GM21390 (cell line): ENCODE measurements around the gene SLTM.
"Not testable (repeated sequence)": the region's sequence is repeated elsewhere in the genome, so short reads cannot be mapped to it uniquely, and the experiment has no call there.

Experiments
- ATAC-seq: cut with Tn5 transposase; IDR thresholded peaks from one replicate; pipeline ENCODE4 v1.9.1; 2021; ENCODE audit not compliant: unreplicated experiment

Gene SLTM

DNA sequence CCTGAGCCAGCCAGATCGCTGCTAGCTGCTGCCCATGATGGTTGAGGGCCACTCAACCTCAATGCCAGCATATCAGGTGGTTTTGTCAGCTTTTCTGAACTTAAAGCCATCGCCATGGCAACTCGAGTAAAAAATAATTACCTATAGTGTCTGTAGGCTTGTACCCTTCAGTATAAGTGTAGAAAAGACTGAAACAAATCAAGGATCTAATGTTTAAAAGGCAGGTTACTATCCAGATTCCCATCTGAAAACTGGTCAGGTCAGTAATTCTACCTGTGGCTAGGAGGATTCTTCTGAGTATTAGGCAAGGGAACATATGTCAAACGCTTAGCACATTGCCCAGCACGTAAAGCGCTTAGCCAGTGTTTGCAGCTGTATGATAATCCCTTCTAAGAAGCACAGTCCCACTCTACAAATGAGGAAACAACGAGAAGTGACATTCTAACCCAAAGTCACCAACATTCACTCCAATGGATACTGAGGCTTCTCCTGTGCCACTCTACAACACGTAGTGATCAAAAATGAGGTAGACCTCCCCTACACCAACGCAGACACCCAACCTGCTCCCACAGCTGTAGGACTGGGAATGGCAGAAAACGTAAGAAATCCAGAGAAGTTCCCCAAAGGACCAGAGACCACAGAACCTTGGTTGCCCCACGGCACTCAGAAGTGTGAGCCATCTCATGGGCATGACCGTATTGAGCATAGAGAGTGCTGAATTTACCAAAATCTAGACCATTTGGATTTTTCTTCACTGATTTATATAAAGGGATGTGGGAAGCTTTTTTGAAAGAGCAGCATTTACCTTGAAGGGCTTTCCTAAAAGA lies 55.3 kb downstream of the SLTM start:
- no peak for ATAC-seq

DNA sequence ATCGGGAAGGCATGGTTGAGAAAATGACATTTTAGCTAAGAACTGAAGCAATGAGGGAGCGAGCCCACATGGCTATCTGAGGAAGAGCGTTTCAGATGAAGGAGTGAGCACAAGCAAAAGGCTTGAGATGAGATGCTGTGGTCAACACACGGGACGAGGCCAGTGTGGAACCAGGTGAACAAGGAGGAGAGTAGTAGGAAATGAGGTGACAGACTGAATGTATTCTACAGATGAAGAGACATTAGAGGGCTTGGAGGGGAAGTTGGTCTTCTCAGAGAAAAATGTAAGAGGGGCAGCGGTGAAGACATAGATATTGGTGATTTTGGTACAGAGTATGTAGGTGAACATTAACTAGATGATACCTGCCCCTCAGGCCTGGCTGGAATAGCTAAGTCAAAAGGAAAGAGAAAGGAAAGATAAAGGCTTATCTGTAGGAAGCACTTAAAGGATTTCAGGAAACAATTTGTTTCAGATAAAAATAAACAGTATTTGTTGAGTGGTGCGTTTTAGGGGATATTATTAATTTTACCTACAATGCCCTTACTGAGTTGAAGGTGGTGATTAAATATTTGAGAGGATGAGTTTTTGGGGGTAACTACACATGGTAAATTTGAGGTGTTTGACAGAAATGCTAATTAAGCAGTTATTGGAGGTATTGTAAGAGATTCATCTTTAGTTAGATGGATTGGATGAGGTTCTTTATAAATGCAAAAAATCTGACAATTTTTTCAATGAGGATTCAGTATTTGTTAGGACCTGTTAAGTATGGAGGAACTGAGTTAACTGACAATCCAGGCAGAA lies 57.0 kb downstream of the SLTM start:
- ATAC-seq: no peak

DNA sequence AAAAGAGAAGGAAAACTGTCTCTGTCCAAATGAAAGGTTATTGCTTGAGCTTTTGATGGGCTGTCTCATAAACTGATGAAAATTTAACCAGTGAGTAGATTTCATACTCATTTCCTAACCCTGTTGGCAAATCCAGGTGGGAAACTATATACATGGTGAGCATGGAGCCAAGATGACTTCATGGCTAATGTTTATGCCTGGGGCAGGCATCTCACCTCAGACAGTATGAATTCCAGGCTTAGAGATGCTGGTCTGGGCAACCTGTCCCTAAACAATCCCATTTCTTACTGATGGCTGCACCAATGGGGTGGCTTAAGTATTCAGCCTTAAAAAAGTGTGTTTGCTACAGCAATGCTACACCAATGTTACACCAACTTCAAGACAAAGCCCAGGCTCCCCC lies 58.1 kb downstream of the SLTM start:
- ATAC-seq: no peak

DNA sequence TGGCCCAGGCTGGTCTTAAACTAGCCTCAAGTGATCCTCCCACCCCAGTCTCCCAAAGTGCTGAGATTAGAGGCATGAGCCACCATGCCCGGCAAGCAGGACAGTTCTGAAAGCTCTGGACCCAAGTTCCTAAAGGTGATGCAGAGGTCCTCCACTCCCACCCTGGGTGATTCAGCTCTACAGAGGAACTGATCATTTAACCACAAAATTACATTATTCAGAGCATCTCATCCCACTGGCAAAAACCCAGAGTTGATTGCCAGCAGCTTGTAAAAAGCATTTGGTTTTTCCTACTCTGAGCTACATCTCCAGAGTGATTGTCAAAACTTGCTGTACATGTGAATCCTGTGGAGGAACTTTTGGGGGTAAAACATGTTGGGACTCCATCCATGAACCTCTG lies 60.2 kb downstream of the SLTM start:
- no peak for ATAC-seq

DNA sequence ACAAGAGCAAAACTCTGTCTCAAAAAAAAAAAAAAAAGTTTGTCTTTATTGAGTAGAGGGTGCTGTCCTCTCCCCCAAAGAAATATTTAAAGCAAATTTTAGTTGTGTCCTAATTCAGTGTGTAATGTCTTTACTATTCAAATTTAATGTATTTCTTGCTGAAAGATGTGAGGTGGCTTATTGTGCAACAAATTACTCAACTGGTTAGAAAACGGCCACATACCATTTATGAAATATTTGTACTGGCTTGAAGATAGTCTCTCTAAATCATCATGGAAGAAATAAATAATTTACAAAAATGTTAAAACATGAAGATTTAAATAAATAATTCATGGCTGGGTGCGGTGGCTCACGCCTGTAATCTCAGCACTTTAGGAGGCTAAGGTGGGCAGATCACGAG lies 63.0 kb downstream of the SLTM start:
- no peak for ATAC-seq

DNA sequence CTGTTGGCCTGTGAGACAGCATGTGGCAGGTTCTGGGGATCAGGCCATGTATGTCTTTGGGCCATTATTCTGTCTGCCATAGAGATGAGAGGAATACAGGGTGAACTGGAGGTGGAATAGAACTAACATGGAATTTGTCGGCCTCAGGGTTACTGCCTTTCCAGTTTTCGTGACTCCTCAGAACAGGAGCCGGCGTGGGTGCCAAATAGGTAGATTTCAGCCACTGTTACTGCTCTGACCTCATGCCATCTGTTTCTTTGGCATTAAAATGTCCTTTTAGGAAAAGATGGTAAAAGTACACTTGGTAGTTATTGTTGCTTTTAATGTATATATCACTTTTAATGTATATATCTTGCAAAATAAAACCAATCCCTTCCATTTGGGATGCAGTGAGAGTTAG lies 65.6 kb downstream of the SLTM start:
- ATAC-seq: no peak

DNA sequence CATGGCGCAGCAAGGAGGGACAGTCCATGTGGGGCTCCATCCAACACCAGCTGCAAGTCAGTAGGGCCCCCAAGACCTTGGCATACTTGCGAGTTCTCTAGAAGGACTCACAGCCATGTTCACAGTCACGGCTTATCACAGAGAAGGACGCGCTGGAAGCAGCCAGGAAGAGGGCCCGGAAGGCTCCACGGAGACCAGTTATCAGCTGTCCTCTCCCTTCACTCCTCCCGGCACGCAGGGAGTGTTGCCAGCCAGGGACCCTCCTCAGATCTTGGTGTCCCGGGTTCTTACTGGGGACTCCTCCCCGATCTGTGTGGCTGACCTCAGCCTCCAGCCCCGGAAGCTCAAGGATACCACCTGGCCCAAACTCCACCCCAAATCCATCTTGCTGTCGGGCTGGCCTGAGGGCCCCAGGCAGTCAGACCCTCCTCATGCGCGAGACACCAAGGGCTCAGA lies 68.0 kb downstream of the SLTM start:
- ATAC-seq: no peak

DNA sequence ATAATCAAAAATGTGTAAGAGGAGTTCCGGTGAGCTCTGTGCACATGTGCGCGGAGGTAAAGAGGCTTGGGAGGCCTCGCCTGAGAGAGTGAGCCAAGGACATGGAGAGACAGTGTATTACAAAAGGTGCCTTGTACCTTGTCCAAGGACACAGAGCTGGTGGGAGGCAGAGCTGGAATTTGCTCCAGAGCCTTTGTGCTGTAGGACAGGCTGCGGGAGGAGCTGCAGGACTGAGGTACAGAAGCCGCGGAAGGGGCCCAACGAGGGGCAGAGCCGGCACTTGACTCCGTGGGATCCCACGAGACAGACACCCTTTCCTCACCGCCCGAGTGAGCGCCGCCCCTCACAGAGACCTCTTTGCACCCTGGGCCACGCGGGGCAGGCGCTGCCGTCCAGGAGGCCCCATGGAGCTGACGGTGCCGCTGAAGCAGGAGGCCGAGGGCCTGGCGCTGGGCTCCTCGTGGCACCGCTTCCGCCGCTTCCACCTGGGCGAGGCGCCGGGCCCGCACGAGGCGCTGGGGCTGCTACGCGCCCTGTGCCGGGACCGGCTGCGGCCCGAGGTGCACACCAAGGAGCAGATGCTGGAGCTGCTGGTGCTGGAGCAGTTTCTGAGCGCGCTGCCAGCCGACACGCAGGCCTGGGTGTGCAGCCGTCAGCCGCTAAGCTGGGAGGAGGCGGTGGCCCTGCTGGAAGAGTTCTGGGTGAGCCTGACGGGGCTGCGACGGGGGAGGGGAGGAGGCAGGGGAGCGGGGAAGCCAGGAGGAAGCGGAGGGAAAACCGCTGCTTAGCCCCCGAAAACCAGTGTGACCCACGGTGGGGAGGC lies 68.7 kb downstream of the SLTM start:
- ATAC-seq: no peak

DNA sequence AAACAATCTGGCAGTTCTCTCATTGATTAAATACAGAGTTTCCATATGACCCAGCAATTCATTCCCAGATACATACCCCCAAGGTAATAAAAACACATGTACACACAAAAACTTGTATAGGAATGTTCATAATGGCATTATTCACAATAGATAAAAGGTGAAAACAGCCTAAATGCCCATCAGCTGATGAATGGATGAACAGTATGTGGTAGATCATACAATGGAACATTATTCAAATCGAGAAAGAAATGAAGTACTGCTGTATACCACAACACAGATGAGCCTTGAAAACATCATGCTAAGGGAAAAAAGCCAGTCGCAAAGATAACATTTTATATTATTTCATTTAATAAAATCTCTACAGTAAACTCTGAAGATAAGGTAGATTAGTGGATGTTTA lies 71.2 kb downstream of the SLTM start:
- ATAC-seq: no peak

DNA sequence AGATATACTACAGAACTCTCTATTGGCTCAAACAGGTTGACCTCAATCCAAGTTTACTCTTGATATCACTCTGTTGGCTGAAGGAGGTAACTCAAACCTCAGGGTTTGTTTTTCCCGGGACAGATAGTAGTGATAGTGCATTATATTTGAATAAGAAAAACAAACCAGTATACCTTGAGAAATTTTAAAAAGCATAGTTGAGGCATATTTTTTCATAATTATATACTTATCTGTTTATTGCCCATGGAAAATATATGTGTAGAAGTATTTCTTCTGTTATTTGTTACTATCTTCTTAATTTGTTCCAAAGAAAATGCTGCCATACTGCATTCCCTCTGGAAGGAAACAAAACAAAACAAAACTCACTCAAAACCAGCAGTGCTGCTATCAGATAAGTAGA lies 76.9 kb downstream of the SLTM start:
- not testable (repeated sequence) for ATAC-seq

DNA sequence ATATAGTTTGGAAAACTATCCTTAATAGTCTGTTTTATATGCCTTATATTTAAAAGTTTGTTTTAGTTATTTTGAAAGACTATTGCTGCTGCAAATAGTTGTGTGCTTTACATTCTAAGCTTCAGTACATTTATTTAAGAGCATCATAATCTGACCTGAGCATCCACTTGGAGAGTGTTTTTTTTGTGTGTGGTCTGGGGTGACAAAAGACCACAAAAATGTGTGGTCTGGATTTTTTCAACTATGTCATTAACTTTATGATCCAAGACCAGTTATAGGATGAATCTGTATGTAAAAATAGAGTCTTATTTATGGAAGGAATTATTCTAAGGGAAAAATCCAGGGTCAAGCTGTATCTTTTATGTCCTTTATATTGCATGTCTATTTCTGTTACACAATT lies 77.4 kb downstream of the SLTM start:
- no peak for ATAC-seq

DNA sequence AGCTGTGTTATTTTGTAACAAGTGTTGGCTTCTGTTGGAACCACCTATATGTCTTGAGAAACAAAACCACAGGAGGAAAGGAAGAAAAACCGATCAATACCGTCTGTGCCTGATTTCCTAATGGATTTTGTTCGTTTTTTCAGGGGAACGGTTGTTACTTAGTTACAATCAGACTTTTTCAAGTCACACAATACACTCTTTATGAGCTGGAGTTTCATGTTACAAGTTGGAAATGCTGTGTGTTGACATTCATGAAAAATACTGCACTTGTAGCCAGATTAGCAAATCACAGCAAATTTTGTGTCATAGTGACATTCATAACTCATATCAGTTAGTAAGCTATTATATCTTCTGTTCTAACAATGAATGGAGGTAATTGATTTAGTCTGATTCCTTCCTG lies 78.9 kb downstream of the SLTM start:
- ATAC-seq: no peak

DNA sequence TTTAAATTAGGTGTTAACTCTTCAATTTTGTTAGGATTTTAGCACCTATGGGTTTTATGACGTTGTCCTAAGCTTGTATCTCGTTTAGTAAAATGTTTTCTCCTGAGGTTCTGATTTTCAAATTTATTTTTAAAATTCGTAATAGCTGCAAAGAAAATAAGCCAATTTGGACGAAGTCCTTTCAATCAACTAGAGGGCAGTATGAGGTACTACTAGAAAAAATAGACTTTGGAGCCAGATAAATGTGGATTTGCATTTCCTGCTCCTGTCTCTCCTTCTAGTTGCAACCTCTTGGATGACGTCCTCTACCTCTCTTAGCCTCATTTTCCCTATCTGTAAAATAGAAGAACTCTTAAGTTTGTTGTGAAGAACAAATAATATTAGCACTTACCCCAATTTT lies 81.1 kb downstream of the SLTM start:
- no peak for ATAC-seq

DNA sequence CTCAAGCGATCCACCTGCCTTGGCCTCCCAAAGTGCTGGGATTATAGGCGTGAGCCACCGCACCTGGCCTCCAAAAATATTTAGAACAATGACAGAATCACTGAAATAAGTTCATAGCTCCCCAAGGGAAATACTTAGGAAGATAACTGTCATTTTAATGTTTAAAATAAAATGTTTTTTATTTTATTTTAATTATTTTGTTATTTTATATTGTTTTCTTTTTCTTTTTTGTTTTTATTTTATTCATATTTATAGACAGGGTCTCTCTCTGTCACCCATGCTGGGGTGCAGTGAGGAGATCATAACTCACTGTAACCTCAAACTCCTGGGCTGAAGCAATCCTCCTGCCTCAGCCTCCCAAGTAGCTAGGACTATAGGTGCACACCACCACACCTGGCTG lies 82.3 kb downstream of the SLTM start:
- not testable (repeated sequence) for ATAC-seq

DNA sequence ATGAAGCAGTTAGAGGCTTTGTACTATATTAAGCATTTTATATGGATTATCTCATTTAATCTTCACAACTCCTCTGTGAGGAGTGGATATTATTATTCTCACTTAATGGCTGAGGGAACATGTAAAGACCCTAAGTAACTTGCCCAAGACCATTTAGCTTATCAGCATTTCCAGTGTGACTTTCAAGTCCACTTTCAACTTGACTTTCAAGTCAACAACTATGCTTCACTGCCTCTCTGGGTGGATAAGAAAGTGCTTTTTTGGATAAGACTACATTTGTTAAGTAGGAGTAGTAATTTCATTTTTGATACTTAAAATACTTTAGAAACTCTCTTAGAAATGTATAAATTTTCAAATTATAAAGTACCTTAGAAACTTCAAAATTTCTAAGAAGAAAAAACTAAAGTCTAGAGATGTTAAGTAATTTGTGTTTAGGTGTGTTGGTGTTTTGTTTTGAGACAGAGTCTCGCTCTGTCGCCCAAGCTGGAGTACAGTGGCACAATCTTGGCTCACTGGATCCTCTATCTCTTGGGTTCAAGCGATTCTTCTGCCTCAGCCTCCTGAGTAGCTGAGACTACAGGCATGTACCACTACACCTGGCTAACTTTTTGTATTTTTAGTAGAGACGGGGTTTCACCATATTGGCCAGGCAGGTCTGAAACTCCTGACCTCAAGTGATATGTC lies 90.6 kb downstream of the SLTM start:
- ATAC-seq: peak; percentile 48

DNA sequence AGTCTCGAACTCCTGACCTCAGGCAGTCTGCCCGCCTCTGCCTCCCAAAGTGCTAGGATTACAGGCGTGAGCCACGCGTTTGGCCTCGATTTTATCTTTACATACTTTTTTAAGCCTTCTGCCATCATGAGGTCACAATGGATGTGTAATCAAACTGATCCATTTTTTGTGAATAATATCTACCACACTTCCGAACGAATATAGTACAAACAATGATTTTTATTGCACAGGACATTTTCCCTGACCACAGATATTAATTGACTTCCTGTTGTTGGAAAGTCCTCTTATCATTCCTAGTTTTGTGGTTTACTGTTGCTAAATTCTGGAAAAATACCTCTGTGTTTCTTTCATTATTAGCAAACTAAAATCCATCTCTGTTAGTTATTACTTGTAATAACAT lies 93.4 kb downstream of the SLTM start:
- ATAC-seq: no peak

DNA sequence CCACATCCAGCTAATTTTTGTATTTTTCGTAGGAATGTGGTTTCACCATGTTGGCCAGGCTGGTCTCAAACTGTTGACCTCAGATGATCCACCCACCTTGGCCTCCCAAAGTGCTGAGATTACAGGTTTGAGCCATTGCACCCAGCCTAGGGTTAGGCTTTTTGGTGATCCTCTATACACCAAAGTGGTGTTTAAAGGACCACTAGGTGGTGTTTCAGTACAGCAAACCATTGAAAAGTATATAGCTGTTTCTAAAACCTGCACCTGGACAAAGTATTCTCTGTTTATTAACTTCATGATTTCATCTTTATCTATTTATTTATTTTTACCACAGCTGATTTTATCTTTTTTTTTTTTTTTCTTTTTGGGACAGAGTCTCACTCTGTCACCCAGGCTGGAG lies 94.0 kb downstream of the SLTM start:
- ATAC-seq: no peak

DNA sequence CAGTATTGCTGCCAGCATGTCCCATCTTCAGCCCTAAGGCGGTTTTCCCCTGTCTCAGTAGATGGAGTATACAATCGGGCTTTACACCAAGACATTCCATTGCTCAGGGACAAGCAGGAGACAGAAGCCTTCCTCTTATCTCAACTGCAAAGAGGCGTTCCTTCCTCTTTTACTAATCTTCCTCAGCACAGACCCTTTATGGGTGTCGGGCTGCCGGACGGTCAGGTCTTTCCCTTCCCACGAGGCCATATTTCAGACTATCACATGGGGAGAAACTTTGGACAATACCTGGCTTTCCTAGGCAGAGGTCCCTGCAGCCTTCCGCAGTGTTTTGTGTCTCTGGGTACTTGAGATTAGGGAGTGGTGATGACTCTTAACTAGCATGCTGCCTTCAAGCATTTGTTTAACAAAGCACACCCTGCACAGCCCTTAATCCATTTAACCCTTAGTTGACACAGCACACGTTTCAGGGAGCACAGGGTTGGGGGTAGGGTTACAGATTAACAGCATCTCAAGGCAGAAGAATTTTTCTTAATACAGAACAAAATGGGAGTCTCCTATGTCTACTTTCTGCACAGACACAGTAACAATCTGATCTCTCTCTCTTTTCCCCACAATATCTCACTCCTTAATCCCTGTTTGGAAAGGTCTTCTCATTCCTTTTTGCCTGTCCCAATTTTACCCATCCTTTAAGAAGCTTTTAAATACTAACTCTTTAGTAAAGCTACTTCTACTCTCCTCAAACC lies 99.6 kb downstream of the SLTM start:
- not testable (repeated sequence) for ATAC-seq

DNA sequence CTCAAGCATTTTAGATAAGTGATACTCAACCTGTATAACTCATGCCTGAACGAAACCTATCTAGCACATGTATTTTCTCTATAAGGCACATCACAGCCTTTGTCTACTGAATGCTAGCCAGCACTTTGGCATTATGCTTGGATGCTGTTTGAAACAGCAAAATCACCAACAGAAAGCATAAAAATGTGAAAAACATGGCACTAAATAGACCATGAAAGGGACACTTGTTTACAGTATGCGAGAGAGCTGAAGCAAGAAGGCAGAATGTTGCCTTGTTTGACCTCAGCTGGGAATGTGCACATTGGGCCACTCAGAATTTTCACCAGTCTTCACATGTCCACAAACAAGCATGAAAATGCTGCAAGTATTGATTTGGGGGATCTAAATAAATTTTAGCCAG lies 102.9 kb downstream of the SLTM start:
- ATAC-seq: no peak
